ENCODE measurements around the gene MARCHF4.
A peak's percentile ranks its signal among the peaks of the same experiment; 100 is the strongest.

Gene MARCHF4

DNA sequence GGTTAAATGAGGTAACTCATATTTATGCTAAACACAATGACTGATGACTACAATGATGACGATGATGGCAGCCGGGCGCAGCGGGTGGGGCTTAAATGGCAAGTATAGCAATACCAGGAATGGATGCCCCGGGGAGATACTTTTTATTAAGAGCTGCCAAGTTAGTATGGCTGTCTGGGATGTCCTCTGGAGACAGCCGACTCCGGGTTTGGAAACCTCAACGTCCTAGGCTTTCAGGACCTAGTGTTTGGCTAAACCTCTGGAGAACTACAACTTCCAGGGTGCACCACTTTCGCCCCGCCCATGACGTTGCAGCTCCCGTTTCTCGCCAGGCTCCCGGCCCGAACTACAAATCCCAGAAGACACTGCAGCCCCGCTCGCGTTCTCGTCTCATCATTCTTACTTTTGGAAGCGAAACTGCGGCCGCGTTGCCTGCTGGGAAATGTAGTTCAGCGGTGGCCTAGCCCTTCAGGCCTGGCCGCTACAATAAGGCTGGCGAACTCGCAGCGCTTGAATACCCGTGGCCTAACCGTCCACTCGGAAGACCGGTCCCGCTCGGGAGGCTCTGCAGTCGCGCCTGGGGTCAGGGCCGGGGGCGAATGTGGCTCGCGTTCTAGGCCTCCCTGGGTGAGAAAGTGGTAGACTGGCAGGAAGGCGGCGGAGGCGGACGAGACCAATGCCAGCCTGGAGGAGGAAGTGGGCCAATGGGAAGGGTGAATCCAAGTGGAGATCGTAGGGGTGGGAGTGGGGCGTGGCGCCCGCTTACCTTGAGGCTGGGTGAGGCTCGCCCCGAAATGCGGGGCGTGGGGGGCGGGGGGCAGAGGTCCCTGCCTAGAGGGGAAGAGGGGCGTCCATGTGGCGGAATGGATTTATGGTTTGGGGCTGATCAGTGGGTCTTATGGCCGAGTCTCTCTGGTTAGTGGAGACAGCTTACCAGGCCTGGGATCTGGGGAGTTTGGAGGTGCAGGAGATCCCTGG is 40.0 kb upstream of the MARCHF4 start, which contains the start of gene SMARCAL1:
Gene SMARCAL1, plus strand, starts transcription at position 463 of the 978 bp plus-strand sequence. CDS start 2,221 bp downstream, outside the sequence.
- Histone ChIP-seq H4K20me1 (ENCODE audit: insufficient read depth) (no peaks in the 10 kb centered on the region), H3K4me1 (ENCODE audit: low read depth, poor library complexity, severe bottlenecking) (peaks cover 6% of the 10 kb centered on the region), H3K36me3 (ENCODE audit: insufficient read depth) (no peaks in the 10 kb centered on the region), H3K27ac (peak within 1 kb of the TSS; percentile 60), H3K27me3 (ENCODE audit: insufficient read depth, low read depth) (no peaks in the 10 kb centered on the region), H3K79me2 (ENCODE audit: insufficient read depth, low read depth) (peaks cover 6% of the 10 kb centered on the region; the same call in 1 of the 2 replicates), H2AFZ (ENCODE audit: low read depth) (peak within 1 kb of the TSS; percentile 92), H3K4me2 (peak within 1 kb of the TSS; percentile 67), H3K4me3 (IDR thresholded peaks at IDR 0.05; ENCODE audit: insufficient read depth, low read depth, low read length) (peak within 1 kb of the TSS; percentile 91), H3K9ac (peak within 1 kb of the TSS; percentile 85)
- TF ChIP-seq, protein P1, sequence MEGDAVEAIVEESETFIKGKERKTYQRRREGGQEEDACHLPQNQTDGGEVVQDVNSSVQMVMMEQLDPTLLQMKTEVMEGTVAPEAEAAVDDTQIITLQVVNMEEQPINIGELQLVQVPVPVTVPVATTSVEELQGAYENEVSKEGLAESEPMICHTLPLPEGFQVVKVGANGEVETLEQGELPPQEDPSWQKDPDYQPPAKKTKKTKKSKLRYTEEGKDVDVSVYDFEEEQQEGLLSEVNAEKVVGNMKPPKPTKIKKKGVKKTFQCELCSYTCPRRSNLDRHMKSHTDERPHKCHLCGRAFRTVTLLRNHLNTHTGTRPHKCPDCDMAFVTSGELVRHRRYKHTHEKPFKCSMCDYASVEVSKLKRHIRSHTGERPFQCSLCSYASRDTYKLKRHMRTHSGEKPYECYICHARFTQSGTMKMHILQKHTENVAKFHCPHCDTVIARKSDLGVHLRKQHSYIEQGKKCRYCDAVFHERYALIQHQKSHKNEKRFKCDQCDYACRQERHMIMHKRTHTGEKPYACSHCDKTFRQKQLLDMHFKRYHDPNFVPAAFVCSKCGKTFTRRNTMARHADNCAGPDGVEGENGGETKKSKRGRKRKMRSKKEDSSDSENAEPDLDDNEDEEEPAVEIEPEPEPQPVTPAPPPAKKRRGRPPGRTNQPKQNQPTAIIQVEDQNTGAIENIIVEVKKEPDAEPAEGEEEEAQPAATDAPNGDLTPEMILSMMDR (conservative IDR thresholded peaks at IDR 0.05; ENCODE audit: low read depth, low read length) = no peak

DNA sequence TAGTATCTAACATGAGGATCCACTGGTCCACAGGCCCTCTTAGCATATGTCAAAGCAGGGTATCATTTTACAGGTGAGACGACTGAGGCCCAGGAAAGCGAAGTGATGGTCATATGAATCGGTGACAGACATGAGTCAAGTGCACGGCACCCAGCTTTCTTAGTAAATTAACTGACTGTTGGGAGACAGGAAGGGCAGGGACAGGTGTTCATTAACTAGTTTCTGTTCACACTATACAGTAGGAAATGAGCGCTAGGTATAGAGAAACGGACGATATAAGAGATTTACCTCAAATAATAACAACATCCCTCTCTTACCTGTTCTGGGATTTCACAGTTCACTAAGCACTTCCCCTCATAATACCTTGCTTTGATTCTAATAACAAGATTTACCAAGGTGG is 38.3 kb upstream of the MARCHF4 start:
- no peaks in the 10 kb centered on the region for H4K20me1 ChIP-seq (ENCODE audit: insufficient read depth)
- H3K27me3 ChIP-seq (ENCODE audit: insufficient read depth, low read depth) = no peaks in the 10 kb centered on the region
- H3K4me3 ChIP-seq (IDR thresholded peaks at IDR 0.05; ENCODE audit: insufficient read depth, low read depth, low read length) = no peak overlapping the region
- H3K4me2 ChIP-seq = no peak overlapping the region
- TF ChIP-seq, protein P1 (conservative IDR thresholded peaks at IDR 0.05; ENCODE audit: low read depth, low read length) = no peak
- H2AFZ ChIP-seq (ENCODE audit: low read depth) = no peak overlapping the region
- no peaks in the 10 kb centered on the region for H3K36me3 ChIP-seq (ENCODE audit: insufficient read depth)
- H3K79me2 ChIP-seq (ENCODE audit: insufficient read depth, low read depth) = peaks cover 6% of the 10 kb centered on the region; the same call in 1 of the 2 replicates
- no peak overlapping the region for H3K9ac ChIP-seq
- H3K27ac ChIP-seq = no peak overlapping the region
- H3K4me1 ChIP-seq (ENCODE audit: low read depth, poor library complexity, severe bottlenecking) = peaks cover 6% of the 10 kb centered on the region

DNA sequence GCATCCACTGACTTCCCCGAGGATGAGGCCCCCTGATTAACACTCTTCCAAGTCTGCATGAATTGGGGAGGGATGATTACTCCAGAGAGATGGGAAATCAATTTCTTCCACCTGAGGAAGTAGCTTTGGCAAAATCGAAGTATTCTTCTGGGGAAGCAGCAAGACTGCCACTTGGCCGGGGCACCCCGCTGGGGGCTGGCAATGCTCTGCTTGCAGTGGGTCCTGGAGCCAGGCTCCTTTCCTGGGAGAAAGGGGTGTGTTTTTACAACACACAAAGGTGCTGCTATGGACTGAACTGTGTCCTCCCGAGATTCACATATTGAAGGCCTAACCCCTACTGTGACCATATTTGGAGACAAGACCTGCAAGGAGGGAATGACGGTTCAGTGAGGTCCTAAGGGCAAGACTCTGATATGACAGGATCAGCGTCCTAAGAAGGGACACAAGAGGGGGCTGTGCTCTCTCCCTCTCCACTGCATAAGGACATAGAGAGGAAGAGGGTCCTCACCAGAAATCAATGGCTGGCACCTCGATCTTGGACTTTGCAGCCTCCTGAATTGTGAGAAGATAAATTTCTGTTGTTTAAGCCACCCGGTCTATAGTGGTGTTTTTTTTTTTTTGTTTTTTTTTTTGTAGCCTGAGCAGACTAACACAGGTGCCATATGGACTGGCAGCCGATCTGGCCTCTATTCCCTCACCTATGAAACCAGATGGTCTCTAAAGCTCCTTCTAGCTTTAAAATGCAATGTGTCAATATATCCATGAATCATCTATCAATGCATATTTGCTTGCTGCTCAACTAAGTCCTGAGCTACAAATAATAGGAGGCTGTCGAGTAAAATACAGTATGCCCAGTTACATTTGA is 36.4 kb upstream of the MARCHF4 start:
- Histone ChIP-seq H3K27me3 (ENCODE audit: insufficient read depth, low read depth) (no peaks in the 10 kb centered on the region), H3K4me1 (ENCODE audit: low read depth, poor library complexity, severe bottlenecking) (peaks cover 6% of the 10 kb centered on the region), H3K79me2 (ENCODE audit: insufficient read depth, low read depth) (peaks cover 5% of the 10 kb centered on the region; the same call in 1 of the 2 replicates), H3K27ac (no peak overlapping the region), H3K9ac (no peak overlapping the region), H4K20me1 (ENCODE audit: insufficient read depth) (no peaks in the 10 kb centered on the region), H2AFZ (ENCODE audit: low read depth) (no peak overlapping the region), H3K4me2 (no peak overlapping the region), H3K36me3 (ENCODE audit: insufficient read depth) (no peaks in the 10 kb centered on the region), H3K4me3 (IDR thresholded peaks at IDR 0.05; ENCODE audit: insufficient read depth, low read depth, low read length) (no peak overlapping the region)
- TF ChIP-seq, protein P1 (conservative IDR thresholded peaks at IDR 0.05; ENCODE audit: low read depth, low read length) = no peak

DNA sequence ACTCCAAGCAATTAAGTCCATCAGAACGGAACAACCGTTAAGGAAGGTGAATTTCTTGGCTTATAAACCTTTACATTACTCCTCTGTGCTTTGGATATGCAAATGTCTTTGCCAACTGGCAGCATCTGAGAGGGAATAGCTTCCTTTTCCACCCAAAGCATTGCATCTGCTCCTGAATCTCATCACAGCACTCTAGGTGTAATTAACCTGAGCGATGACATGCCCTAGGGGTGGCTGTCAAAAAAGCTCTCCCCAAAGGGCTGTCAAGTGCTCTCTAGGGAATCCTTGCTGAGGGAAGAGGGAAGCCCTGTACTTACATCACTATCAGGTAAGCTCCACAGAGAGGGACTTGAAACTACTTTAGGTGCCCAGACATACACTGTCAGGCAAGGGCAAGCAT is 34.5 kb upstream of the MARCHF4 start:
- Histone ChIP-seq H3K4me1 (ENCODE audit: low read depth, poor library complexity, severe bottlenecking) (no peaks in the 10 kb centered on the region), H3K36me3 (ENCODE audit: insufficient read depth) (no peaks in the 10 kb centered on the region), H3K4me3 (IDR thresholded peaks at IDR 0.05; ENCODE audit: insufficient read depth, low read depth, low read length) (no peak overlapping the region), H4K20me1 (ENCODE audit: insufficient read depth) (no peaks in the 10 kb centered on the region), H3K27ac (no peak overlapping the region), H3K9ac (no peak overlapping the region), H2AFZ (ENCODE audit: low read depth) (no peak overlapping the region), H3K27me3 (ENCODE audit: insufficient read depth, low read depth) (no peaks in the 10 kb centered on the region), H3K4me2 (no peak overlapping the region), H3K79me2 (ENCODE audit: insufficient read depth, low read depth) (no peaks in the 10 kb centered on the region)
- TF ChIP-seq, protein P1 (conservative IDR thresholded peaks at IDR 0.05; ENCODE audit: low read depth, low read length) = no peak
